Measurements from ENCODE around the gene TMEM140.
"Not testable (repeated sequence)": the region's sequence is repeated elsewhere in the genome, so short reads cannot be mapped to it uniquely, and the experiment has no call there.

TMEM140 gene

DNA sequence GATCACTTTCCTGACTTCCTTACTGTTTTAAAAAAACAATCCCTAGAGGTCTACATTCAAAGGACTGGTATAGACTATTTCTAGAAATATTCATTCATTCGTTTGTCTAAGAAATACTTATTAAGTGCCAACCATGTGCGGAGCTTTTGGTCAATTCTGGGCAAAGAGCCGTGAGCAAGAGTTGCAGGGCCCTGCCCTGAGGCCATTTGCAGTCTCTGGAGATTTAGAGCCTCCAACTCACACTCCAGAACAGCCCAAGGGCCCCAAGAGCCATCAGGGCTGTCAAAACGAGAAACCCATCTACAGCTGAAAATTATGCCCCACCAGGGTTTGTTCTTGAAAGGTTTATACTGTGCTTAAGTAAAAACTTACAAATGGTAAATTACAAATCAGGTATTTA lies 47.3 kb downstream of the TMEM140 start:
- no peak for DNase-seq (ENCODE audit: low read depth in 2 of 2)

DNA sequence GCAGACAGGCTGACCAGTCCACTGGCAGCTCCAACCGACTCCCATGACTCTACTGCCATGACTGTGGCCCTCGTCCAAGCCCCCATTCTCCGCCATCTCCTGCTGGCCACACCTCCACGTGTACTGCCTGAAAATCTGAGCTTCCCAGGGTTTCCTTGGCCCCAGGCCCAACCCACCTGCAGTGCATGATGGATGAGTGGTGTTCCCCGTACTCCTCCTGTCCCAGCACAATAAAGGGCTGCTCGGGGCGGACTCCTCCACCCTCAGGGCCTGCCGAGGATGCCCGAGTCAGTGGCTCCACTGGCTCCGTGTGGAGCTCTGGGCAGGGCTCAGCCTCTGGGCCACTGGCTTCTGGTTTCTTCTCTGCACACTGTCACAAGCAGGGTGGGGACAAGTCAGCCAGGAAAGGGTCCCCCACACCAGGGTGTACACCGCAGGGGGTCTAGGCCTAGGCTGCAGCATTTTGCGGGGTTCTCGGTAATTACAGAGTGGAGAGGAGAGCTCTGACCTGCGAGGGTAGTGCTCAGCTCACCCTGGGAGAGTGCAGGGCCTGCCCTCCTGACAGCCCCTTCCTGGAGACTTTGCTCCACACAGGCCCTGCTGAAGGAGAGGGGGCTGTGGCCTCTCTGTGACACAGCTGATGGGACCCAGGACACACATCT lies 48.2 kb downstream of the TMEM140 start:
- no peak for DNase-seq (ENCODE audit: low read depth in 2 of 2)

DNA sequence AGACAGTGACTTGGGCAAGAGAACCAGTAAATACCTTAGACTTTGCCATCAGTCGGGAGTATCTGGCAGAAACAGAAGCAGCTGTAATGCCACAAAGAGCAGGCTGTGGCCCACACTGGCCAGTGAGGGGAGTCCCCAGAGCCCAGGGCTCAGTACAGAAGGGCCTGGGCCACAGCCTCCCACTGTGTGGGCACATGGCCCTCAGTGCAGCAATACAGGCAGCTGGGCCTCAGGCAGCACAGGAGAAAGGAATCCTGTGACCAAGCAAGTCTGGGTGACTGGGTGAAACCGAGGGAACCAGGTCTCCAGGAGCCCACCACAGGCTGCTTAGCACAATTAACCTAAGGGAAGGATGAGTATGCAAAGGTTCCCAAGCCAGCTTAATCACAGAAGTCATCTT lies 49.5 kb downstream of the TMEM140 start:
- DNase-seq (ENCODE audit: low read depth in 2 of 2): no peak

DNA sequence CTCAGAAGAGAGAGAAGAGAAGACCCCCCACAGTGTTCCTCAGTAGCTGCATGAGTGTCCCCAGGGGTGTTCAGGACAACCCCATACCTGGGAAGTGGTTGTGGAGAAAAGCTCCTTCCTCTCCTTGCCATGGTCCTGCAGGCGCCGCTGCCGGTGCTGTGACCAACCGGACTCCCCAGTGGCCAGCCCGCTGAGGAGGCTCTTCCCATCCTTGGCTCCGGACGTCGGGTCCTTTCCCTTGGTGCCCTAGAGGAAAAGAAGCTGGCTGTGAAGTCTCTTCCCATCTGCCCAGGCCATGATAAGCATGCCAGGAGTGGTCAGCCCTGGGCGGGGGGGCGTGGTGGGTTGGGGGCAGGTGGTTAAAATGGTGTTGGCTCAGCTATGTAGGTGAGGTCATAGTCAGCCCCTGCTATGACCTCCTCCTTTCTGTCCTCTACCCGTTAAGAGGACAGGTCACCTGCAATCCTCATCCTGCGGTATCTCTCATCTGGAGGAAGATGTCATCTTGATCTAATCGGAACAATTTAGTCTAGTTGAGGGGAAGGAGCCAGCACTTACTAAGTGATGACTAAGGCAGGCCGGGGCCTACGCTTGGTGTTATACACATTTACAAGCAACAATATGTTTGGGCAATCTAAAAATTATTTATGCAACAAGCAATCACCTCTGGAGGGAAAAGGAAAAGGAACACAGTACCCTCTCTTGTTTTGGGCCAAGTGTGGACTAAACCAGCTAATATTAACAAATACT lies 50.2 kb downstream of the TMEM140 start:
- no peak for DNase-seq (ENCODE audit: low read depth in 2 of 2)

DNA sequence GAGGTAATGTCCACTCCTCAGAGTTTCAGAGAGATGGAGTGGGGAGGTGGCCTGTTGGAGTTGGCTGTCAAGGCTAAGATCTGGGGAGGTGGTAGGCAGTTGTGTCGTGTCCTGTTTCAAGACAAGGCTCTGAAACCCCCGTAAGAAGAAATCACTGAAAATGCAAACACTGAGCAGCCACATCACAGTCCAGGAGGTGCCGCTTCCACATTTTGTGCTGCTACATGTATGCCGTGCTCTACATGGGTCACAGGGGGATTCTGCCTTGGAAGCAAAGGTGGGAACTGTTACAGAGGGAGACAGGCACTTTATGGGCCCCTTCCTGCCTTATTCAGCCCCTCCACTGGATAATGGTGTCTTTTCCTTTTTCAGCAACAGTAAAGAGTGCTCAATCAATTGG lies 51.6 kb downstream of the TMEM140 start:
- DNase-seq (ENCODE audit: low read depth in 2 of 2): no peak

DNA sequence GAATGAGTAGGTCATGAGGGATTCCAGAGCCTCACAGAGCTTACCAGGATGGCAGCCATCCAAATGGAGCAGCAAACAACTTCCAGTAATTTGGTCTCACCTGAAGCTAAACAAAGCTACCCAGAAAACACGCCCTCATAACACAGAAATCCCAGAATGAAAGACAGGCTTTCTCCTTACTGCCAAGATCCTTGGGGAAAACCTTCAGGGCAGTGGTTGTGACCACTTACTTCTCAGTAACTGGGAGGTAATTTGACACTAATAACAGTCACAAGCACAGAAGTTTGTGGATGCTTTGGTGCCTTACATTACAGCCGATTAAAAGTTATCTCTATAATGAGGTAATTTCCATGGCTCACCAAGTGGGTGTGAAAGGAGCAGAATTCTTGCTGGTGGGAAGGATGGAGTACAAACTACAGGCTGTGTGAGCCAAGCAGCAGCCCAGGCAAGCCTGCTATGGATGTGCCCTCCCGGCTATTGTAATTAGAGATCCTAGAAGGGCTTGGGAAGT lies 53.0 kb downstream of the TMEM140 start:
- no peak for DNase-seq (ENCODE audit: low read depth in 2 of 2)

DNA sequence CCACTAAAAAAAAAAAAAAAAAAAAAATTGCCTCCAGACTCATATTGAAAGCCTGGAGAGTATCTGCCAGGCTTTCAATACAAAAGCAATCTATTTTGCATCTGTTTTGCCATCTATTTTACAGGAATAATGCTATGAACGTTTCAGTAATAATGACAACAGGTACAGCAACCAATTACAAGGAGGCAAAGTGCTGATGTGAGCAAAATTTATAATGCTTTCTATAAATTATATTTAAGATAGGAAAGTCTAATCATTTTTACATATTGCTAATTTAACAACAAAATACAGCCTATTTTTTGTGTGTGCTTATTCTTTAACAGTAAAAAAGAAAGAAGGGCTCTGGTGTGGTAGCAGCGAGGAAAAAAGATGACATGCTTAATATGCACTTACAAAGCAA lies 53.5 kb downstream of the TMEM140 start:
- no peak for DNase-seq (ENCODE audit: low read depth in 2 of 2)

DNA sequence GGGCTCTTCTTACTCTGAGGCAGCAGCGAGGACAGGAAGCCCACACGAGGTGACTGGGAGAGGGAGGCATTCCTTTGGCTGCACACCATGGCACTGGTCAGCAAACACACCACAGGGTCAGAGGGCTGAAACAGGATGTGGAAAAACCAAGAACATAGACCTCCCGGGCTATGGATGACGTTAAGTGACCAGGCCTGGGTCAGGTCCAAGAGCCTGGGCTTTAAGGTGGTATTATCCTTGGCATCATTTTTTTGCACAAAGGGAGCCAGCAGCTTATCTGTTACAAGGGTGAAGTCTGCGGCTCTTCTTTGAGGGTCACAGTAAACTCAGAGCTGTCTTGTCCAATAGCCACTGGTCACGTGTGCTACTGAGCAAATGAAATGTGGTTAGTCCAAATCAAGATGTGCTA lies 56.5 kb downstream of the TMEM140 start:
- no peak for DNase-seq (ENCODE audit: low read depth in 2 of 2)

DNA sequence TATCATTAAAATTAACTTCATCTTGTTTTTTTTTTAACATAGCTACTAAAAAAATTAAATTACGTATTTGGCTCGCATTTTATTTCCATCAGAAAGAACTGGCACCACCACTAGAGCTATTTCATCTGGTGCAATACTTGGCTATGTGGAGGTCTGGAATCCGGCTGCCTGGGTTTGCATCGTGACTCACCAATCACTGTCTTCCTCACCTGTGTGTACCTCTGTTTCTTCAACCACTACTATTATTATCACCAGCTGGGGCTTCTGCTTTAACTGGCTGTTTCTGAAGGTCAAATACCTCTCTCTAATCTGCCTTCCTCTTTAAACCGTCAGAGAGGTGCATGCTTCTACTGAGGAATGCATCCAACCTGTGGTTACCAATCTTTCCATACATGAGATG lies 57.0 kb downstream of the TMEM140 start:
- no peak for DNase-seq (ENCODE audit: low read depth in 2 of 2)

DNA sequence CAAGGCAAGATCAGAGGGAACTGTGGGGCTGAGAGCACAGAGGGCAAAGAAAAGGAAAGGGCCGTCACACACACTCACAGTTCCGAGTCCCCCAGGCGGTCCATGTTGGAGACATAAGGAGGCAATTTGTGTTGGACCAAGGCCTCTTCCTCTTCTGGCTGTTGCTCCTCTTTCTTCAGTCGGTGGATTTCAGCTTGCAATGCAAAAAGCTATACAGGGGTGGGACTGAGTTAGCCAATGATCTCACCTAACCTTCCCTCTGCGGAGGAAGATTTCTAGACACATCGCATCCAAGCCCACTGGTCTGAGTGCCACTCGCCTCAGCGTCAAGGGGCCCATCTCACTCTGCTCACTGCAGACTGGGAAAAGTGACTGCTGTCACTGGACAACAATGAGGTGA lies 58.0 kb downstream of the TMEM140 start:
- no peak for DNase-seq (ENCODE audit: low read depth in 2 of 2)

DNA sequence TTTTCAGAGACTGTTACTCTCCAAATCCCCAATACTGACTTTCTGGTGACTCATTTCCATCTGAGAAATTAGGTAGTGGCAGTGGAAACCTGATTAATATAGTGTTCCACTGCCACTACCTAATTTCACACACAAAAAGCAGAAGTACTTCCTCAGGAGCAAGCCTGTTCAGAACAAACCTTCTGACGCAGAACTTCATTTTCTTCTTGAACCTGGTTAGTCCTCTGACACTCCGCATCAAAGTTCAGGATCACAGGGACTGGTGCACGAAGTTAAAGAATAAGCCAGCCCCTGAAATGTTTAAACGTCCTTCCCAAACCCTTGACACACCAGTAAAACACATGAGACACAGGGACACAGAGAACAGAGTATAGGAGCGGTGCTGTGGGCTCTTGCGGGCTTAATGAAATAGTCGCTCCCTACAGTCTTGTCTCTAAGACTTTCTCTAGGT lies 59.1 kb downstream of the TMEM140 start:
- no peak for DNase-seq (ENCODE audit: low read depth in 2 of 2)

DNA sequence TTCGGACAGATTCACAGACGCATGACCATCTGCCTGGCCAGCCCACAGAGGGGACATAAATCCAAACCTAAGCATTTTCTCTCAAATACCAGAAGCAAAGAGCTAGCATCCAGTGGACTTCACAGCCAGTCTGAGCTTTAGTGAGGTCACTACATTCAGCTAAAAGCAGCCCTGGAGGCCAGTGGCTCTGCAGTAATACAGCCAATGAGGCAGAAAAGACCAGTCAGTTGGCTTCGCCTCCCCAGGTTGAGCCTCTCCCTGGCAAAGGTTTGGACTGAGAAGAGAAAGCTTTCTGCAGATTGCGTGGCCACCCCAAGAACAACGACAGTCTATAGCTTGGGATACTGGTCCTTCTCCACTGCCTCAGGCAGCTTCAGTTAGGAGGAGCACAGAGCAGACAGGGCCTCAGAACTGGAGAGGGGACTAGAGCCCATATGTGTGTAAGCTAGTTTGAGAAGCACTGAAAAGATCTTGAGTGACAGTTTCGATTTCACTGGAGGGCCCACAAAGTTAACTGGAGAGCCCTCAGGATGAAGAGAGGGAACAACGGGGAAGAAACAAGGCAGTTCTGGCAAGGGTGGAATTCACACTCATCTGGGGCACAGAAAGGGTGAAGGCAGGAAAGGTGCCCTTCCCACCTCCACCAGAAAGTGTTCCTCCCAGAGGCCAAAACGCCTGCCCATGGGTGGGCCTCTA lies 59.7 kb downstream of the TMEM140 start:
- no peak for DNase-seq (ENCODE audit: low read depth in 2 of 2)

DNA sequence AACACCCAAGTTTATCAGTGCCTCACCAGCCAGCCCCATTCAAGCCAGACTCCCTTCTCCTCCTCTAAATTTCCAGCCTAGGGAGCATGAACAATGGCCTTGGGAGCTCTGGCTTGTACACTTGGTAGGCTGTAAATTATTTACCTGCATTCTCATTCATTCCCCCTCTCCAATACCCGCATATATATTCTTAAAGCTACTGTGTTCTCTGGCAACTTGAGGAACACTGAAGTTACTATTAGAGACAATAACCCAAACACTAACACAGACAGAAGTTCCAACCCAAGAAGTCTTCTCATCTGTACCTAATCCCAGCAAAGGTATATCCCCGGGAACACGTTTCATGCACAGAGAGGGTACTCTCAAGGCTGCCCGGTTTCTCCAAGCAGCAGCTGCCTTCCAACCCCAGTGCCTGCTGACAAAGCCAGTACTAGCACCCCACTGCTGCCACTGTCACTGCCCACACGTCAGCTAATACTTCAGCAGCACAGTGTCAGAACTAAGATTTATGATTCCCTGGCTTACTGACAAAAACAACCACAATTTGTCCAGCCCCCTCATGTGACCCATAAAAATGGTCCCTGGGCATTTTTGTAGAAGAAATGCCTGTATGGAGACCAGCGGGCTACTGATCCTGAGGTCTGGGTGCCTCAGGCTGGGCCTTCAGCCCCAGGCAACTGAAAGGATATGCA lies 60.4 kb downstream of the TMEM140 start:
- DNase-seq (ENCODE audit: low read depth in 2 of 2): no peak

DNA sequence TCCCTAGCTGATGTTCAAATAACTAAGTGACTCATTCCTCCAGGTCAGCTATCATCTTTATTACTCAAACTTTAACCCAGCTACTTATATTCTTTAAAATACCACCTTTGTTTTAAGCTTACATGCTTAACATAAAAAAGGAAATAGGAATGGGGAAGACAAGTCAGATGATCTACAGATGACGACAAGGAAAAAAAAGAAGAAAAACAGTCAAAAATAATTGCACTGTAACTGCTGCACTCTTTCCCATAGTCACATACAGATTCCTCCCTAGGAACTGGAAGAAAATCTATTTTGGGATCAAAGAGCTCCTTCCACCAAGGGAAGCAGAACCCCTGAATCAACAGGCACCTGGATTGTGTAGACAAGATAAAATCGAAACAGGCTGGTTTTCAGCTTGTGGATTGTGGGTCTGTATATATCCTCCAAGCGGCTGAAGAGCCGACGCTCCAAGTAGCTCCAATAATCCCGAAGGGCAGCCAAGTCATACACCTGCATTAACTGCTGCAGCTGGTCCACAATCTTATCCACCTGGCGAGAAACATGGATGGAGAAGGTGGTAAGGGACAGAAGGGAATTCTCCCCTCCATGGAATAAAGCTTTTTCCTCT lies 61.5 kb downstream of the TMEM140 start:
- DNase-seq (ENCODE audit: low read depth in 2 of 2): no peak

DNA sequence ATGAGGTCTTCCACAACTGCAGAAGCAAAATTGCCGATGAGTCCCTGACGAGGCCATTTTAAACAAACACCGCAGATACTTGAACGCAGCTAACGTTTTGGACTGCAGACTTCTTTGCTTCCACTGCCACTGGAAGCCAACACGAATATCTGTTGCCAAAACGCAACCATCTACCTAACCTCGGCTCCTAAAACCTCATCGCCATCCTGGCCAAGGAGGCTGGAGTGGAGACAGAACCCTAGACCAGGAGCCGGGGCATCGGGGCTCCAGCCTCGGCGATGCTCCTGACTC lies 63.0 kb downstream of the TMEM140 start:
- DNase-seq (ENCODE audit: low read depth in 2 of 2): no peak

DNA sequence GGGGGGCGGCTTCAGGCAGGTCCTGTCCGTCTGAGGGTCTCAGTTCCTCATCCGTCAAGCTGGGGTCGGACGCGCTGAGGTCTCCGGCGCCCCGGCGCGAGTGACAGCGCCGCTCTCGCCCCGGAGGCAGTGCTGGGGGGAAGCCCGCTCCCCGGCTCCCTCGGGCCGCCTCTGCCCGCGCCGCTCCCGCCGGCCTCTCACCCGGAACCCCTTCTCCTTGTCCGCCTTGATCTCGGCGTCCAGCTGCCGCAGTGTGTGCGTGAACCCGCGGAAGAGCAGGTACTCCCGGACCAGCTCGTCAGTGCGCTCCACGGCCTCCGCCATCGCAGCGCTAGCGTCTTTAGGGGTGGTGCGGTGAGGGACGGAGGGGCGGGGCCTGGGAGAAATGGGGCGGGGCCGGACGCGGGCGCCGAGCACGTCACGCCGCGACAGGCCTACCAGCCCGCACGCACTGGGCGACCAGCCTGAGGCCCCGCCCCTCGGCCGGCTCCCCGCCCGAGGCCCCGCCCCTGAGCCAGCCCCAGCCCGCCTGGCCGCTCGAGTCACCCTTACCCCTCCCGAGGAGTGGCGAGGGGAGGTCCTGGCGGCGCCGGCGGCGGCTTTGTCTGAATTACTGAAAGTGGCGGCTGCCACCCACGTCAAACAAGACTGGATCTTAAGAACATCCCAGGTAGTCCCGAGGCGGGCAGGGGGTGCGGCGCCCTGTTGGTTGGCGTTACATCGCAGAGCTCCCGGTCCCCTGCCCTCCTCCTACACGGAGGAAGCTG lies 63.5 kb downstream of the TMEM140 start, which contains the start of gene WDR91:
TSS of gene WDR91 (minus strand) at position 348 of the 767 bp plus-strand sequence. CDS start at position 324, 24 bp downstream.
- peak; percentile 91 to 93 for DNase-seq (ENCODE audit: low read depth in 2 of 2)

DNA sequence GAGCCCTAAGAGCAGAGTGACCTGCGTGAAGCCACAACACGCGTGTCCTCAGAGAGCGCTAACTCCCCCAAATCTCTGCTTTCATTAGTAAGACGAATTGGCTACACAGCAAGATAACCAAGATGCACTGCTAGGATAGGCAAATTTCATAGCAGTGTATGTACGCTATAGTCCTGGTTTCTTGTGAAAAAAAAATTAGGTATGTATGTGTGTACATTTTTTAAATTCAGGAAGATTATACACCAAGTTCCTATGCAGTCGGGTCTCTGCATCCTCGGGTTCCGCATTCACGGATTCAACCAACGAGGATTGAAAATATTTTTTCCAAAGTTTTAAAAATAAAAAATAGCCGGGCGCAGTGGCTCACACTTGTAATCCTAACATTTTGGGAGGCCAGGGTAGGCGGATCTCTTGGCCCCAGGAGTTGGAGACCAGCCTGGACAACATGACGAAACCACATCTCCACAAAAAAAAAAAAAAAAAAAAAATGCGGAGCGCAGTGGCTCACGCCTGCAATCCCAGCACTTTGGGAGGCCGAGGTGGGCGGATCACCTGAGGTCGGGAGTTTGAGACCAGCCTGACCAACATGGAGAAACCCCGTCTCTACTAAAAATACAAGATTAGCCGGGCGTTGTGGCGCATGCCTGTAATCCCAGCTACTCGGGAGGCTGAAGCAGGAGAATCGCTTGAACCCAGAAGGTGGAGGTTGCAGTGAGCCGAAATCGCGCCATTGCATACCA lies 64.2 kb downstream of the TMEM140 start:
- DNase-seq (ENCODE audit: low read depth in 2 of 2): not testable (repeated sequence)

DNA sequence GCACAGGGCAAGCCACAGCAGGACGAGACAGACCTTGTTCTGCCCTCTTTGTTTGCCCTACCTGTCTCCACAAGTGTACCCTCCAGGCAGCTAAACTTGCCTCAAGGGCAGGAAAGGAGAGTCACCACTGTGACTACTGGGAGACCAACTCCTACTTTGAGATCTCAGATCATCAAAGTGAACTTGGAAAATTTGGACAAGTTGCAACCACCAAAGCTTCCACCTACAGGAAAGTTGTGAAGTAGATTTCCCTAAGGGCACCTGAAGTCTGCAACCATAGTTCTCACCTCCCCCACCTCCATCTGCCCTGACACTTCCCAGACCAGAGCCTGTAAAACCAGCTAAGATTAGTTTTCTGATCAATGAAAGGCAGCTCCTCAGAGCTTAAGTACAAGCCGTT lies 66.0 kb downstream of the TMEM140 start:
- no peak for DNase-seq (ENCODE audit: low read depth in 2 of 2)

DNA sequence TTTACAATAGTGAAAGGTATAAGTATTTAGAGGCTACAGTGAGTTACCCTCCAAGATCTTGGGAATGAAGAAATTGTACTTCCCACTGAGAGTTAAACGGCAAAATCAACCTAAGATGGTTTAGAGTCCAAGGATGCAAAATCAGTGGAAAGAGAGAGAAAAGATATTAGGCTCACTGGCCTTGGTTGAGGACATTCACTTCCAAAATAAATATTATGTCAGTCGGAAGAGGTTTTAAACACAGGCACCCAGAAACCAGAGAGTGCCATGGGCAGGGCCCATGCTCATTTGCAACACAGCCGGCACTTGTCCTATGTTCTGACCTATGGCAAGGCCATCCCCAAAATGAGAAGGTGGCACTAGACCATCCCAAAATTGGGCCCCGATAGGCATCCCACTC lies 67.3 kb downstream of the TMEM140 start:
- no peak for DNase-seq (ENCODE audit: low read depth in 2 of 2)

DNA sequence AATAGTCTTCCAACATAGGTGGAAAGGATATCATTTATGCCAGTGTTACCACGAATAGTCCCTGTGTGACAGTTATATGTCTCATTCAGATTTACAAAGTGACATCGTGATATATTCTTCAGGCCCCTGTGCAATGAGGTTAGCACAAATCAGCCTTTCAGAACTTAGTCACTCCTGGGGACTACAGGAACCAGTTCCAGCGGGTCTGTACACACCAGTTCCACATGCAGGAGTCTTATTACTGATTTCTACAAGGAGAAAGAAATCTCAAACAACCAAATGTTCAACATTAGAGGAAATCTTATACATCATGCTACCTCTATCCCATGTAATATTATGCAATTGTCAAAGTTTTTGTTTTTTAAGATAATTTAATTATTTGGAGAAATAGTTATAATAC lies 67.8 kb downstream of the TMEM140 start:
- no peak for DNase-seq (ENCODE audit: low read depth in 2 of 2)
